Adrenal gland (tissue), 12 donors: Measurements from ENCODE around the gene EIF2D. TPM values are rescaled to one million over a fixed set of nuclear protein-coding genes. Genes with fewer than 3 reads are reported as not detected.

Source experiments
- DNase-seq, 7 donors: peaks; one replicate each; pipeline ENCODE4 v3.0.0-alpha.2; 2019 to 2020
- H3K27ac ChIP-seq, 5 donors: fragments of 200-600 bp; sonication (generic) in 4 of 5; 1 replicate in 3 of 5; 2 replicates in 2 of 5; pipeline versions ENCODE4 v1.5.1 to v1.8.0; 2016 to 2020; ENCODE audit warnings: mild to moderate bottlenecking in 1 of 5
- H3K27me3 ChIP-seq: fragments of 200-600 bp; 2 replicates; pipeline ENCODE4 v1.8.0; 2021
- H3K36me3 ChIP-seq, 2 donors: fragments of 200-600 bp; replicated peaks in 1 of 2; 1 replicate in 1 of 2; 2 replicates in 1 of 2; pipeline versions ENCODE4 v1.5.1 to v1.8.0; 2018 to 2022
- H3K4me1 ChIP-seq, 2 donors: fragments of 200-600 bp; replicated peaks in 1 of 2; 1 replicate in 1 of 2; 2 replicates in 1 of 2; pipeline versions ENCODE4 v1.5.1 to v1.8.0; 2018 to 2021
- H3K4me3 ChIP-seq, 4 donors: fragments of 200-600 bp; sonication (generic) in 3 of 4; one replicate each; pipeline ENCODE4 v1.5.1; 2016 to 2018
- H3K9me3 ChIP-seq, 3 donors: fragments of 200-600 bp; sonication (generic) in 1 of 3; replicated peaks in 1 of 3; 1 replicate in 2 of 3; 2 replicates in 1 of 3; pipeline versions ENCODE4 v1.5.1 to v1.8.0; 2016 to 2021
- CTCF ChIP-seq, 6 experiments: fragments of 450-650 bp in 4 of 6; fragments of 200-600 bp in 2 of 6; sonication (generic) in 1 of 6; IDR thresholded peaks; 1 replicate in 5 of 6; 2 replicates in 1 of 6; pipeline versions ENCODE4 v1.5.1 to v1.8.0; 2016 to 2021; ENCODE audit warnings: antibody characterized with exemption in 6 of 6, mild to moderate bottlenecking in 2 of 6, moderate library complexity in 1 of 6
- POLR2A ChIP-seq, 2 donors: fragments of 450-650 bp; IDR thresholded peaks; one replicate each; pipeline ENCODE4 v1.6.1; 2017; ENCODE audit warnings: antibody characterized with exemption in 2 of 2, mild to moderate bottlenecking in 2 of 2, moderate library complexity in 1 of 2
- WGBS, 4 donors: extraction: QIAGEN DNeasy Blood & Tissue Kit in 2 of 4; methylation state at CpG; one replicate each; pipeline versions ENCODE4 v1.1.5 to v1.1.7; 2013 to 2017; 5-methylcytosine and 5-hydroxymethylcytosine counted together
- intact Hi-C, 2 donors: fragments of 100-400 bp; cut with DNase I; formaldehyde crosslinking; loops; one replicate each; pipeline versions ENCODE4 v1.14.1 to v1.15.0; 2022 to 2023
- polyA plus RNA-seq, 3 donors: library from polyadenylated mRNA; stranded (reverse); fragments of 200-250 nt in 2 of 3; fragments of 350-450 nt in 1 of 3; fragmentation: Illumina TruSeq in 1 of 3; extraction: RNeasy Lipid Tissue Mini Kit (QIAGEN cat#74804) in 1 of 3; gene quantifications; one replicate each; pipeline ENCODE4 v1.2.3, GENCODE V29; 2013 to 2014
- total RNA-seq, 9 donors: library from RNA; depleted of rRNA in 4 of 9; stranded (reverse); fragments of >200 nt in 4 of 9; fragments of 120-200 nt in 1 of 9; fragmentation: NEBNext Ultra II Directional in 1 of 9; extraction: Animal tissue kit (Norgen Biotek cat#: 25700) in 1 of 9; gene quantifications; one replicate each; pipeline versions ENCODE4 v1.1.0 to v1.2.4, GENCODE V29; 2013 to 2023
- donor health status: healthy with polysubstance abuse.
- donor health status: Bipolar disorder and iron deficiency.
- donor health status: DM: yes; HTN: yes; CAD: no.
- donor health status: DM: no; HTN: no; CAD: no.
- donor health status: DM: no; HTN: no; CAD: no.
- donor health status: DM: yes; HTN: yes; CAD: no.

Gene EIF2D
- total and polyA plus RNA-seq, 12 donors = 31.6 to 95.4 (median 54.0) TPM

- TF ChIP-seq CTCF (IDR thresholded peaks at IDR 0.05) (no peak), POLR2A (IDR thresholded peaks at IDR 0.05) (no peak)
- no peak overlapping the region for H3K4me3 ChIP-seq
- intact Hi-C loops = no loop called here
- H3K27ac ChIP-seq = peak overlapping the region in 2 of 5 donors; percentile 78 to 87
- H3K36me3 ChIP-seq = peaks cover 0 to 1% of the 10 kb centered on the region in 2 donors
- H3K27me3 ChIP-seq = no peaks in the 10 kb centered on the region
- H3K9me3 ChIP-seq = no peaks in the 10 kb centered on the region
- peaks cover 17 to 69% of the 10 kb centered on the region in 2 donors for H3K4me1 ChIP-seq
- WGBS, 4 donors = 75 to 82% (median 77%) methylated on average over 10 of the region's 10 CpGs
- DNase-seq = peak in 1 of 7 donors; percentile 6
Measured at GRCh38 chr1:206578068-206578977, 33.9 kb downstream of the EIF2D start.

- Histone ChIP-seq H3K4me3 (no peak overlapping the region), H3K4me1 (peaks cover 17 to 70% of the 10 kb centered on the region in 2 donors), H3K27me3 (no peaks in the 10 kb centered on the region), H3K36me3 (no peaks in the 10 kb centered on the region), H3K9me3 (no peaks in the 10 kb centered on the region), H3K27ac (peak overlapping the region in 1 of 5 donors; percentile 1)
- intact Hi-C loops = no loop called here
- TF ChIP-seq POLR2A (IDR thresholded peaks at IDR 0.05) (no peak), CTCF (IDR thresholded peaks at IDR 0.05) (no peak)
- DNase-seq = no peak
- 67 to 95% (median 79%) methylated on average over 4 of the region's 4 CpGs for WGBS, 4 donors
Measured at GRCh38 chr1:206577626-206578025, 34.6 kb downstream of the EIF2D start.

GRCh38 chr1:206575894-206576737, 36.1 kb downstream of the EIF2D start:
- Histone ChIP-seq H3K27ac (peak overlapping the region in 4 of 5 donors; percentile 28 to 91 (median 64)), H3K36me3 (no peaks in the 10 kb centered on the region), H3K4me1 (peaks cover 17 to 67% of the 10 kb centered on the region in 2 donors), H3K9me3 (no peaks in the 10 kb centered on the region), H3K27me3 (no peaks in the 10 kb centered on the region), H3K4me3 (no peak overlapping the region)
- intact Hi-C loops = no loop called here
- no peak for DNase-seq
- 89 to 95% (median 94%) methylated on average over 3 of the region's 3 CpGs for WGBS, 4 donors
- TF ChIP-seq CTCF (IDR thresholded peaks at IDR 0.05) (no peak), POLR2A (IDR thresholded peaks at IDR 0.05) (no peak)
